ENCODE results near the gene TIE1. TPM values are rescaled to one million over a fixed set of nuclear protein-coding genes. Genes with fewer than 3 reads are reported as not detected.

The TIE1 gene
- total and polyA plus RNA-seq, 2 donors (not counting 3 experiments of a cell fraction or from before 2014, with no cell fraction given), result 531 to 620 TPM

DNA sequence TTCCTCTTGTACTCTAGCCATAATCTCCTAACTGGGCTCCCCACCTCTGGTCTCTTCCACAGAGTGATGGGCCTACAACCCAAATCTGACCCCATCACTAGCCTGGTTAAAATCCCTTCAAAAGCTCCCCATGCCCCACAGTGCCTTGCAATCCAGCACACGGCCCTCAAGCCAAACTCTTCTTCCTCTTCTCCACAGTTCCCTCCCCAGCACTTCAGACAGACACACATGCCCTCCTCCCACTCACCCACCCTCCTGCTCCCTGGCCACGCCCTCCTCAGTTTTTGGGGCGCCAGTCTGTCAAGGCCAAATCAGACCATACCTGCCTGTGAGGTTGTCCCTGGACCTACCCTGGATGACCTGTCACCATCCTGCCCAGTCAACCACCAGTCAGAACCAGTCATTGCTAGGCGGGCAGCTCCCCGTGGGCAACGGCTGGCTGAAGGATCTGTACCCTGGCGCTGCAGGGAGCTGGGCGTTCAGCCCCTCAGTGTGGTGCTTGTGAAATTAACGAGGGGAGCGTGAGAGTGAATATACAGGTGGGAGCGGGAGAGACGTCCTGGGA, 16.2 kb upstream of the TIE1 start:
- Histone ChIP-seq H3K36me3 (ENCODE audit: control insufficient read depth in 2 of 2, extremely low read depth in 1 of 2, insufficient read depth in 2 of 2, low read length in 2 of 2) (no peaks in the 10 kb centered on the region), H2AFZ (ENCODE audit: low read depth, low read length) (no peak overlapping the region), H3K79me2 (ENCODE audit: control insufficient read depth, insufficient read depth, low read length) (no peaks in the 10 kb centered on the region), H3K4me3 (replicated peaks in 1 of 3; ENCODE audit: insufficient read depth in 1 of 3, low read depth in 1 of 3, low read length in 3 of 3) (no peak overlapping the region), H3K4me2 (ENCODE audit: insufficient read depth, low read length) (no peak overlapping the region), H3K27me3 (ENCODE audit: control insufficient read depth in 2 of 2, insufficient read depth in 2 of 2, low read length in 2 of 2) (peaks cover 2 to 5% of the 10 kb centered on the region in 2 experiments), H3K9me1 (replicated peaks; ENCODE audit: control insufficient read depth, extremely low read depth, insufficient read depth, low read length) (no peaks in the 10 kb centered on the region), H3K9me3 (replicated peaks; ENCODE audit: control insufficient read depth, insufficient read depth, low read length) (no peaks in the 10 kb centered on the region), H3K9ac (replicated peaks; ENCODE audit: extremely low read depth, insufficient read depth, low read length) (no peak overlapping the region), H3K4me1 (ENCODE audit: control insufficient read depth, extremely low read depth, insufficient read depth, low read length) (no peaks in the 10 kb centered on the region), H3K27ac (ENCODE audit: insufficient read depth, low read depth, low read length) (no peak overlapping the region), H4K20me1 (replicated peaks; ENCODE audit: control insufficient read depth, extremely low read depth, insufficient read depth, low read length) (no peaks in the 10 kb centered on the region)
- DNase-seq (ENCODE audit: low read depth, low spot score), result no peak
- no TSS peak for BruUV-seq (replicated peaks)
- intact Hi-C loops (cut with micrococcal nuclease), result no loop called here
- POLR2A ChIA-PET, result no interaction called here
- no peak for FAIRE-seq
- CTCF ChIA-PET, result no interaction called here
- TF ChIP-seq JUN (IDR thresholded peaks at IDR 0.05; ENCODE audit: borderline replicate concordance, insufficient read depth, insufficient read length, low read depth) (no peak), POLR2AphosphoS5 (IDR thresholded peaks at IDR 0.05; ENCODE audit: insufficient read depth, low read depth, low read length) (no peak), EZH2 (IDR thresholded peaks at IDR 0.05; ENCODE audit: borderline replicate concordance, low read depth, low read length, severe bottlenecking) (no peak), GATA2 (IDR thresholded peaks at IDR 0.05; ENCODE audit: insufficient read depth, insufficient read length, low read depth, low read length) (no peak), FOS (IDR thresholded peaks at IDR 0.05; ENCODE audit: borderline replicate concordance, insufficient read depth, low read length) (no peak), POLR2A (IDR thresholded peaks at IDR 0.05; ENCODE audit: low read depth, low read length) (no peak), MYC (IDR thresholded peaks at IDR 0.05; ENCODE audit: low read depth, low read length) (no peak)
- TF ChIP-seq, protein P1, sequence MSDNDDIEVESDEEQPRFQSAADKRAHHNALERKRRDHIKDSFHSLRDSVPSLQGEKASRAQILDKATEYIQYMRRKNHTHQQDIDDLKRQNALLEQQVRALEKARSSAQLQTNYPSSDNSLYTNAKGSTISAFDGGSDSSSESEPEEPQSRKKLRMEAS (IDR thresholded peaks at IDR 0.05; ENCODE audit: insufficient read depth, insufficient read length), result no peak
- TF ChIP-seq, protein P2, sequence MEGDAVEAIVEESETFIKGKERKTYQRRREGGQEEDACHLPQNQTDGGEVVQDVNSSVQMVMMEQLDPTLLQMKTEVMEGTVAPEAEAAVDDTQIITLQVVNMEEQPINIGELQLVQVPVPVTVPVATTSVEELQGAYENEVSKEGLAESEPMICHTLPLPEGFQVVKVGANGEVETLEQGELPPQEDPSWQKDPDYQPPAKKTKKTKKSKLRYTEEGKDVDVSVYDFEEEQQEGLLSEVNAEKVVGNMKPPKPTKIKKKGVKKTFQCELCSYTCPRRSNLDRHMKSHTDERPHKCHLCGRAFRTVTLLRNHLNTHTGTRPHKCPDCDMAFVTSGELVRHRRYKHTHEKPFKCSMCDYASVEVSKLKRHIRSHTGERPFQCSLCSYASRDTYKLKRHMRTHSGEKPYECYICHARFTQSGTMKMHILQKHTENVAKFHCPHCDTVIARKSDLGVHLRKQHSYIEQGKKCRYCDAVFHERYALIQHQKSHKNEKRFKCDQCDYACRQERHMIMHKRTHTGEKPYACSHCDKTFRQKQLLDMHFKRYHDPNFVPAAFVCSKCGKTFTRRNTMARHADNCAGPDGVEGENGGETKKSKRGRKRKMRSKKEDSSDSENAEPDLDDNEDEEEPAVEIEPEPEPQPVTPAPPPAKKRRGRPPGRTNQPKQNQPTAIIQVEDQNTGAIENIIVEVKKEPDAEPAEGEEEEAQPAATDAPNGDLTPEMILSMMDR (IDR thresholded peaks at IDR 0.05; ENCODE audit: extremely low read depth in 1 of 2, insufficient read depth in 1 of 2, low read depth in 1 of 2, low read length in 2 of 2), result no peak
- dilution Hi-C loops (cut with MboI; ENCODE audit: extremely low pct_ligation_motif_present, low sequenced_read_pairs), result no loop called here
